HL-60 (cell line): ENCODE results near the gene BIVM.

Source experiments
- CTCF ChIP-seq: IDR thresholded peaks from one replicate; pipeline ENCODE4 v1.5.1; 2011; ENCODE audit warnings: low read length, control low read depth, inconsistent platforms; ENCODE audit not compliant: insufficient read depth
- GABPA ChIP-seq: IDR thresholded peaks from 2 replicates; pipeline ENCODE4 v1.6.1; 2012; ENCODE audit warnings: low read depth
- POLR2AphosphoS5 ChIP-seq: IDR thresholded peaks from 2 replicates; pipeline ENCODE4 v1.6.1; 2012; ENCODE audit warnings: low read depth

DNA sequence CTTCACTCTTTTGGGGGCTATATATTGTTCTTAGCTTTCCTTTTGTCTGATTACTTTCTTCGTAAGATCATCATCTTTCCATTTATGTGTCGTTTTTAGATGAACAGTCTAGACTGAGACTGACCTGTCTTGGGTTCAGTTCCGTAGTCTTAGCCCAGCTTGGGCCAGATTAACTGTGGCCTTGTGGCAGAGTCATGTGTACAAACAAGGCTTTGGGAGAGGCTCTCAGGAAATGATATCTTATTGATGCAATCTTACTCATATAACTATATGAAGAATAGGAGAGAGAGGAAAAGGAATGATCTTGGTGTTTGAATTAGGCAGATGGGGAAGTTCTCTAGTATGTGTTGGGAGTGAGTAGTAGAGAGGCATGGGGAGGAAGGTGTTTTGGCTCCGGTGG, 40.1 kb downstream of the BIVM start:
- no peak for TF ChIP-seq CTCF
- TF ChIP-seq POLR2AphosphoS5, result no peak
- TF ChIP-seq GABPA, result no peak
